Coronary artery (tissue), 2 donors: ENCODE data around the gene QSOX2.

Experiments
- DNase-seq: peaks from one replicate; pipeline ENCODE4 v3.0.0-alpha.2; 2017; ENCODE audit warnings: low spot score
- H3K27ac ChIP-seq, 2 donors: fragments of 200-600 bp; sonication (generic); one replicate each; pipeline ENCODE4 v1.5.1; 2016 to 2019
- H3K4me3 ChIP-seq: fragments of 200-600 bp; sonication (generic); 2 replicates; pipeline ENCODE4 v1.5.1; 2016; ENCODE audit warnings: mild to moderate bottlenecking, moderate library complexity
- TF ChIP-seq, protein P1 (sequence below): fragments of 200-600 bp; sonication (generic); IDR thresholded peaks from one replicate; pipeline ENCODE4 v1.5.1; 2019; ENCODE audit warnings: antibody characterized with exemption

The QSOX2 gene

GRCh38 chr9:136193127-136193890 is 52.3 kb downstream of the QSOX2 start:
- H3K27ac ChIP-seq = no peak overlapping the region
- TF ChIP-seq, protein P1, sequence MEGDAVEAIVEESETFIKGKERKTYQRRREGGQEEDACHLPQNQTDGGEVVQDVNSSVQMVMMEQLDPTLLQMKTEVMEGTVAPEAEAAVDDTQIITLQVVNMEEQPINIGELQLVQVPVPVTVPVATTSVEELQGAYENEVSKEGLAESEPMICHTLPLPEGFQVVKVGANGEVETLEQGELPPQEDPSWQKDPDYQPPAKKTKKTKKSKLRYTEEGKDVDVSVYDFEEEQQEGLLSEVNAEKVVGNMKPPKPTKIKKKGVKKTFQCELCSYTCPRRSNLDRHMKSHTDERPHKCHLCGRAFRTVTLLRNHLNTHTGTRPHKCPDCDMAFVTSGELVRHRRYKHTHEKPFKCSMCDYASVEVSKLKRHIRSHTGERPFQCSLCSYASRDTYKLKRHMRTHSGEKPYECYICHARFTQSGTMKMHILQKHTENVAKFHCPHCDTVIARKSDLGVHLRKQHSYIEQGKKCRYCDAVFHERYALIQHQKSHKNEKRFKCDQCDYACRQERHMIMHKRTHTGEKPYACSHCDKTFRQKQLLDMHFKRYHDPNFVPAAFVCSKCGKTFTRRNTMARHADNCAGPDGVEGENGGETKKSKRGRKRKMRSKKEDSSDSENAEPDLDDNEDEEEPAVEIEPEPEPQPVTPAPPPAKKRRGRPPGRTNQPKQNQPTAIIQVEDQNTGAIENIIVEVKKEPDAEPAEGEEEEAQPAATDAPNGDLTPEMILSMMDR = no peak
- peak overlapping the region; percentile 17 for H3K4me3 ChIP-seq
- no peak for DNase-seq

- Histone ChIP-seq H3K27ac (no peak overlapping the region), H3K4me3 (no peak overlapping the region)
- no peak for DNase-seq
- TF ChIP-seq, protein P1 = no peak
These were observed 53.1 kb downstream of the QSOX2 start for GRCh38 chr9:136192289-136193126.

DNA sequence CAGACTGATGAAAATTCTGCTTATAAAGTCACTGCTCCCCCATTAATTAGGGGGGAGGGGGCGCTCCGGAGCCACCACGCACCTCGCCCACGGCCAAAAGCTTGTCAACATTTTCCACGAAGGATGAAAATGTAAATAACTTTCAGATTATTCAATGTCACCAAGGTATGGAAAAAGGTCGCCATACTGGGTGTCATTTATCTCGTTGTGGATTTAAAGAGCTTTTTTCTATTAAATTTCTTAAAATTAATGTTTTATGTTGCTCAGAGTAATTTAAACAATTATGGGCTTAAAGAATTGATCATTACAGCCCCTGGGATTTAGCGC is 53.7 kb downstream of the QSOX2 start:
- no peak overlapping the region for H3K27ac ChIP-seq

DNA sequence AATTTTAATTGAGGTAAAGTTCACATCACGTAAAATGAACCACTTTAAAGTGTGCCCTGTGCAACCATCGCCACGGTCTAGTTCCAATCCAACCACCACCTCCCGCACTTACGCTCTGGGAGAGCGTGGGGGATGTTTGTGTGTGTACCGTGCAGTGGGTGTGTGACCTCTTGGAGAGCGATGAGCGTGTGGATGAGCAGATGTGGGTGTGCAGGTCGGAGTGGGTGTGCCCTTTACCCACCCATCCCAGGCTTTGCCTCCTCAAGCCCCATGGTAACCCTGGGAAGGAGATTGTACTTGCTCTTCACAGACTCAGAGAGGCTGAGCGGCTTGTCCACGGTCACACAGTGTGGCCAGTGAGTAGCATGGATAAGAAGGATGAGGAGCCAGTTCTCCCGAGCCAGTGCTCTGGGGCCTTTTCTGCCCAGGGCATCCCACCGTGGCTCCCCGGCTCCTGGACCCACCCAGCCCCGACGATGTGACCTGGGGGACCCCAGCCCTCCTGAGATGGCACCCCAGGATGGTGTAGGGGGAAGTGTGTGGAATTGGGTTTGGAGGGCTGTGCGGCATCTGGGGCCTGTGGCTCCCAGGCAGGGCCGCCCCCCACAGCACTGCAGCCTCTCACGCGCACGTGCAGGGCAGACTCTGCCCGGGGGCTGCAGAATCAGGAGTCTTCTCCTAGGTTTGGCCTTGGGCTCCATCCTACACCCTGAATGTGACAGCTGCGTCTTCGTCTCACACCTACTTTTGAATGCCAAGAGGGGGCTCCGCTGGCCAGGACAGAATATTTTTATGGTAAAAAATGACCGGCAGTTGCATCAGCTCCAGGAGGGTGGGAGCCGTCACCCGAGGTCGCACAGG is 54.3 kb downstream of the QSOX2 start:
- Histone ChIP-seq H3K27ac (no peak overlapping the region), H3K4me3 (no peak overlapping the region)
- no peak for DNase-seq
- TF ChIP-seq, protein P1 = no peak

More for the DNA sequence above, 53.7 kb downstream of the QSOX2 start:
- TF ChIP-seq, protein P1 = no peak
- DNase-seq = no peak
- H3K4me3 ChIP-seq = no peak overlapping the region

DNA sequence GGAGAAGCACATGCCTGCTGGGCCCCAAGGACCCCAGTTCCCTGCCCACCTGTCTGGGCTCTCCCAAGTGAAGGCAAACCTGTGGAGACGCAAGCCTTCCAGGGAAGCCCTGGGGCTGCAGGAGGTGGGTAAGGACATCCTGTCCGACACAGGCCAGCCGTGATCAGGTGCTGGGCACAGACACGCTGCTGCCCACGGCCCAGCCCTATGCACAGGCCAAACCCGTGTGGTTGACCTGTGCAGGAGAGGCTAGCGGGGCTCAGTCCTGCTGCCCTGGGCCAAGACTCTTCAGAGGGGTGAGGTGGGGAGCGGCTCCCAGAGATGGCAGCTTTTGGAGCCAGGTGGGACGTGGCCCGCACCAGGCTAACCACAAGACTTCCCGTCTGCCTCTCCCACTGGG is 55.0 kb downstream of the QSOX2 start:
- H3K4me3 ChIP-seq = no peak overlapping the region
- no peak for DNase-seq
- TF ChIP-seq, protein P1 = no peak
- H3K27ac ChIP-seq = no peak overlapping the region

DNA sequence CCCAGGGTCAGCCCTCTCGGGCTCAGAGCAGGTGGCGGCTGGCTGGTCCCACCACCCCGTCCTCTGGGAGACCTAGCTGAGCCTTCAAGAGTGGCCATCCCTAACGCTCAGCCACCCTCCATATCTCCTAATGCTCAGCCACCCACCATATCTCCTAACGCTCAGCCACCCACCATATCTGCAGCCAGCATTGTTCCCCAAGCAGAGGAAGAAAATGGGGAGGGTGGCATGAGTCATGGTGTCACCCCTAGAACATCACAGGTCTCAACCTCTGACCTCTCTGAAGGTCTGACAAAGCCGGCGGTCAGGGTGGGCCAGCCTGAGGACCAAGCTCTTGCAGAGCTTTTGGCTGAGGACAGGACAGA is 55.4 kb downstream of the QSOX2 start:
- Histone ChIP-seq H3K27ac (no peak overlapping the region), H3K4me3 (no peak overlapping the region)
- TF ChIP-seq, protein P1 = no peak
- no peak for DNase-seq
